GM04503 (cell line): ENCODE results near the gene TSPAN5.

Experiments
- DNase-seq: peaks from one replicate; pipeline ENCODE4 v3.0.0-alpha.2; 2012; ENCODE audit warnings: low read depth

The TSPAN5 gene

DNA sequence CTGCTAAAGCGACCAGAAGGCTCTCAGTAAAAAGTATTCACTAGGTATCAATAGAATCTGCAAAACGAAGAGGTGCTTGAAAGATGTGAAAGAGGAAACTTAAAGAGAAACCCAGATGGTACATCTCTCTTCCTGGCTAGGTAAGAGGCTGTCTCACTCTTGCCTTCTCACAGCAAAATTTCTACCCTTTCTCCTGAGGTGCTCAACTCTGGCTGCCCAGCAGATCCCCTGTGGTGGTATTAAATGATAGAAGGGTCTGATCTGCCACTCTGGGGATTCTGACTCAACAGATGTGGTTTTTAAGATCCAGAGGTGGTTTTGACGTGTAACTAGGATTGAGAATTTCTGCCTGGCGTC, 14.9 kb upstream of the TSPAN5 start:
- no peak for DNase-seq

DNA sequence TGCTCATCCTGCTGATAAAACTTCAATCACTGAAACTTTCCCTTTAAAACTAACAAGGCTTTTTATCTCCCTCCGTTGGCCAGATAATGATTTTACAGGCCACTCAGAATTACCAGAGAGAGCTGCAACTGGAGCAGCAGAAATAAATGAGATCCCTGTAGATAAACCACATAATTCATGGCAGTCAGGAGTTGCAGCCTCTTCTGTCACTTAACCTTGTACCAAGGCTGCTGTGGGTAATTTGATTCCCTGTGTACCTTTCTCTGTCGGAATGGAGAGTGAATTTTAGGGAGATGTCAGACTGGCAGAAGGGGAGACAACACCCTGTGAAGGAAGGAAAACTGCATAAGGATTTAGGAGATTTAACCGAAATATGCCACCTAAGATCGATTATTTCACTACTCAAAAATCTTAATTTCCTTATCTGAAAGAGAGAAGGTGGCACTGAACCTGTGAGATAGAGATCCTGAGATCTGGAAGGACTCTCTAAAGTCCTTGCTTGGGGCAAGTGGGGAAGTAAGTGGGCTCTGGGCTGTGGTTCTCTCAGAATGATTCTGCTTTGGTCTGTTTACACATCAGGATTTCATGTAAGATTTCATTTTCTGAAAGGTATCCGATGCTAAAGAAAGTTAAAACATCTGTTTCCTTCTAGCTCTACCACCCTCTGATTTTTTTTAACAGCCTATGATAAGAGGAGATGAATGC, 14.3 kb upstream of the TSPAN5 start:
- DNase-seq, result no peak

DNA sequence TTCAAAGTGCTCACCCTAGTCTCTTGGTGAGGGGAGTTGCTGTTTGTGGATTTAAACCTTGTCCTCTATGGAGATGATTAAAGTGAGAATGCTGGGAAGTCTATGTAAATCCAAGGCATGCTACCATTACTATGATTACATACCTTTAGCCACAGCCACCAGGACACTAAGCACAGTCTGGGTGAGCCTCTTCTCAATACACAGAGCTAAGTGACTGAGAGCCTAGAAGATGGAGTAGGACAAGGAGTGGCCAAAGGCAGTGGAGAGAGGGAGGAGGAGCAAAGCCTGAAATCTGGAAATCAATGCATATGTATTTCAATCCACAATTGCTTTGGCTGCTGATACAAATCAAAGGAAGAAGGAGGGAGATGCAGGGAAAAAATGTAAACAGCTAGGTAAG, 12.7 kb upstream of the TSPAN5 start:
- no peak for DNase-seq

DNA sequence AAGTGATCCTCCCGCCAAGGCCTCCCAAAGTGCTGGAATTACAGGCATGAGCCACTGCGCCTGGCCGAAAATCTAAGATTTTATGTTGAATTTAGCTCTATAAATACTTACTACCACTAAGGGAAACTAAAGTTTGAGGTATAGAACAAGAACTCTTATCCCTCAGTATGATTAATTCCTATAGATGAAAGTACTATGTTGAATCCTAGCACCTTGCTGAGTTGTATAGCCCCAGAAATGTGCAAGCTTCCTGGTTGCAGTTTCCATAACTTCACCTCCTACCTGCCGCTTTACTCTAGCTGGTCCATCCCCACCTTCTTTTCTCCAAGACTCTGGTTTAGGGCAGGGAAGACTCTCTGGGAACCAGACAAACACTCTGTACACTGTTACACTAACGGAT, 11.8 kb upstream of the TSPAN5 start:
- no peak for DNase-seq

DNA sequence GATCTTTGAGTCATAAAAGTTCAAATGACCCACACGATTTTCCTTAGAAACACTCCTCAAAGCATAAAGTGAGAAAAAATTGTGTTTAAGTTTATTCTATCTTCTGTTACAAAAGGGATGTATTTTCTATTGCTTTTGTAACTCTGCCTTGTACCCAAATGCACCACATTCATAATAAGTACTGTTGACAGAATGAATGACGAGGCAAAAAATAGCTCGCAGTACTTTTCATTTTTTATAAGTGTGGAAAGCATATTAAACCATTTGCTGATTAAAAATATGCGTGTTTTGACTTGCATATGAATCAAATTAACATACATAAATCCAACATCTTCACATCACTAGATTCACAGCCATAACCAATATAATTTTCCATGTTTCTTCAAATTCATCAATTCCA, 11.2 kb upstream of the TSPAN5 start:
- no peak for DNase-seq

DNA sequence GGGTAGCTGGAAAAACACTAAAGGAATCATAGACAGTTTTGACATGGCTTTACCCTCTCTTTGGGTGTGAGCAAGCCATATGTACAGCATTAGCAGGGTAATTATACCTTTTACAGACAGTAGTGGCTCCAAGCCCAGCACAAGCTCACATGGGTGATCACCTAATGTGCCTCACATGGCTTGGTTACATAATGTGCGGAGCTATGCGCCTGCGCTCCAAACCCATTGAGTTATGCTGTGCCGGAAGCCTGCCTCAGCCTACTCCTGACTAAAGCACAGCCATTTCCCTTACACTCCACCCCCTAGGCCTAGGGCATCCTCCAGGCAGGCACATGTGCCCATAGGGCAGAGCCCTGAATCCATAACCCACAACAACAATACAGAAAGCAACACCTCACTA, 6.5 kb upstream of the TSPAN5 start:
- no peak for DNase-seq

DNA sequence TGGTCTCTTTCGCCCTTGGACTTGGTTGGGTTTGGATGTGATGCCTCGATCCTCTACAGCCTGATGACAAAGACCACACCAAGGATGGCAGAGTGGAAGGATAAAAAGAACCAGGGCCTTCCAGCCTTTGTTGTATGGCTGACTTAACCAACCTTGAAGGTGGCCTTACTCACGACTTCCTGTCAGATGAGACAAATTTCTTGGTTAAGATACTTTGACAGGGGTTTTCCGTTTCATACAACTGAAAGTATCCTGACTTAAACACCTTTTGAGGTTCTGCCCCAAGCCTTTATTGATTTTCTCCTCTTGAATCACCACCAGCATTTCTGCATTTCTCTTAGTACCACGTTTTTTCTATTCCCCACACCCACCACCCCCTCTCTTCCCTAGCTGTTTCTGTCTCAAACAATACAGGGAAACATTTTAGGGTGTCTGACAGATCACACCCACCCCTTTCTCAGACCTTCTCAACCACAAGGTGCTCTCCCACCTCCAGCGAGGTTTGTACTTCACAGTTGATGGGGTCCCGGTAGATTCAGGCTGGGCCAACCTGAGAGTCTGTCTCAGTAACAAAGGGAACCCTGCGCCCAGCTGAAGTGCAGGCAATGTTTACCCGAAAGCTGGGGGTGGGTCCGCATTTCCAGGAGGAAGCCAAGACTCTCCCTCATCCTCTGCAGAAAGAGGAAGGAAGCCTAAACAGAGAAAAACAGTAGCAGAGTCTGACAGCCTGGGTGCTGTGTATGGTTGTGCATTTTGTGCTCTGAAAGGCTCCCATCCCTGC, 5.0 kb upstream of the TSPAN5 start:
- no peak for DNase-seq

DNA sequence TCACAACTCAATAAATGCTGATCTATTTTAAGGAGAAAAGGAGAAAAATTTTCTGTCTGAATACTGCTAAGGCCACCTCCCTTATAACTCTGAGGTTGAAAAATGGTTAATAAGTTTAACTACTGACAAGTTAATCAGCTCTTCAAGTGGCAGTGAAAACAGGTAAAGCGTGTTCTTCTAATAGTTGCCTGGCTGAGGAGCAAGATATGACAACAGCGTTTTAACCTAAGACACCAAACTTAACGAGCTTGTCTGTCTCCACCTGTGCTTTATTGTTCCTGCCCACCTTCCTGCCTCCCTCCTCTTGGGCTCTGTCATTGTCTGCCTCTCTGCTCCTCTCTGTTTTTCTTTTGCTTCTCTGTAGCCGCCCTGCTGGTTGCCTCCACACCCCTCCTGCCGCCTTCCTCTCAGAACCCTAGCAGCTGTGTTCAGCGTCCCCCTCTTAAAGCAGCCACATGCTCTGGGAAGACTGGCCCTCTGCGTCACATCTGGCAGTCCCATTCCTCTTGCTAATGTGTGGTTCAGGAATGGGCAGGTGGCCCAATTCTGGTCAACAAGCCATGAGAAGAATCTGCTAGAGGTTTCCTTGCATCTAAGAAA, 4.3 kb upstream of the TSPAN5 start:
- DNase-seq, result no peak

DNA sequence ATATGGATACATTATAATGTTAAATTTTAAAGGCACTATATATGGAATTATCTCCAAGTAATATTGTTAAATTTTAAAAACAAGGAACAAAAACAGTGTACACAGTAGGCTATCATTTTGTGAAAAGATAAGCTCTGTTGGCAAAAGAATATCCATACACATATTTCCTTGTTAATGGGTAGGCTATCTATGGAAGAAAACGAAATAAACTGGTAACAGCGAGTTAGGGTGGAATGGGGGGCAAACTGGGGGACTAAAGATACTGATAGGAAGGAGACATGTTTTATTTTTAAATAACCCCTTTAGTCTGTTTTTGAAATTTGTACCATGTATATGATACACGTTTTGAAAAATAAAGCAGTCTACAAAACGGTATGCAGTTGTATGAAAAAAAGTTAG, 3.6 kb upstream of the TSPAN5 start:
- DNase-seq, result no peak

DNA sequence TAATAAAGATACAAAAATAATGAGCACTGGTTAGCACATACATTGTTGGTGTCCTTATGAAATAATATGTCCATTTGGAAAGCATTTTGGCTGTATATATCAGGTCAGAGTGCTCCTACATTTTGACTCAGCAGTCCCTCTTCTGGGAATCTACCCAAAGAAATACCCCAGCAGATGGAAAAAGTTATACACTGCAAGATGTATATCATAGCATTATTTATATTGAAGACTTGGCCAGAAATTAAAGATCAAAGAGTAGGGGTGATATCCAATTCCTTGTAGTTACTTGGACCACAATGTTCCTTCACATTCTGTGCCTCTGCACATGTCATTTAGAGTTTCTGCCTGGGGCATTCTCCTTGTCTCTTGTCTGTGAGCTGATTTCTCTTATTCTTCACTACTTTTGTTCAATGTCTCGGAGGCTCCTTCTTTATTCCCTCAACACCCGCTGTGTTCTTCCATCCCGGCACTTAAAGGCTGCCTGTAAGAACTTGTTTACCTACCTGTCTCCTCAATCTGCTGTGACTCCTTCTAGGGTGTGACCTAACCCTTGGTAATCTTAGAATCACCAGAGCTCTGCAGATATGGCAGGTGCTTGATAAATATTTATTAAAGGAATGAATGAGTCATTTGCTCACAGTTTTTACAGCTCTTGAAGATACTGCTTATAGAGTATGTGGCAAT, 3.1 kb upstream of the TSPAN5 start:
- DNase-seq, result no peak

DNA sequence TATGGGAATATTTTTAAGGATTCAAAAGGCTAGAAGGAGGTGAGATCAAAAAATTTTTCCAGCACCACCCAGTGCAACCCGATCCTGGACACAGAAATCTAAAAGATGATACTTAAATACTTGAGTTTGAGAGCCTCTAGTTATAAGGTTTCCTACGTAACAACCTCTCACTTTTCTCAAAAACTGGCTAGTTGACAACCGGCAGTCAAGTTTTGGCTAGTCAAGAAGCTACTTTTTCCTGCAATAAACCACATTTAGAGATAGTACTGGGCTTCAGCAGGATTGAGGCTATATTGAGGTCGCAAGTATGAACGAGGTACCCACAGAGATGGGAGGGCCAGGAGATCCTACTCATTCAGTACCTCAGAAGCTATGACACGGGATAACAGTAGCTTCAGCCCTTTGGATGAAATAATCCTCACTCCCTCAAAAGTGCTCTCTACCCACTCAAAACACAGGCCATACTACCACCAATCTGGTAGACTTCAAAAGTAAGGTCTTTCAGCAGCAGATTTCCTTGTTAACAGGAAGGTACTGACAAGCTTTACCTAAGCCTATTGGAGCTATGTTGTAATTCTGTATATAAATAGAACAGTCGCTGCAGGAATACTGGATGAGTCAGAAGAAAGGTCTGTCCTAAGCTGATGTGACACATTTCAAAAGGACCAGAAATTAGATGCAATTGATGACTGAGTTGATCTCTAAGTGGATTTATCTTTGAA, 1.5 kb upstream of the TSPAN5 start:
- no peak for DNase-seq

DNA sequence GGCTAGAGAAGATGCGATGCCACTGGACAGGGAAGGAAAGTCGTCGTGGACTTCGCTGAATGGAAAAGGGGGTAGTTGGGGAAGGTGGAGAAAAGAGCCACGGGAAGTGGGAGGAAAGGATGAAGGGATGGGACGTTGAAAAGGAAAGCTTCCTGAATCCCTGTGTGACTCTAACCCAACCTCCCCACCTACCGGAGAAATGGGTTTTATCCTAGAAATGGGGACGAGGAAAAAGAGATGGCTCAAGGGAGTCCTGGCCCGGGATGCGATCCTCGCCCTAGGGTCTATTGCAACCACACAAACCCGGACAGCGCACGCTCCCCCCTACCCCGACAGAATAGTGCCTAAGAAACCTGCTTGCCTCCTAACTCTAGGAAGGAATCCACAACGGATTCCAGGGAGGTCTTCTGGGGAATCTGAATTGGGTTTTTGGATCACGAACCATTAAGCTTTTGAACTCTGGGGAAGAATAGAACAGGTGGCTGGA, 738 bp upstream of the TSPAN5 start:
- no peak for DNase-seq

DNA sequence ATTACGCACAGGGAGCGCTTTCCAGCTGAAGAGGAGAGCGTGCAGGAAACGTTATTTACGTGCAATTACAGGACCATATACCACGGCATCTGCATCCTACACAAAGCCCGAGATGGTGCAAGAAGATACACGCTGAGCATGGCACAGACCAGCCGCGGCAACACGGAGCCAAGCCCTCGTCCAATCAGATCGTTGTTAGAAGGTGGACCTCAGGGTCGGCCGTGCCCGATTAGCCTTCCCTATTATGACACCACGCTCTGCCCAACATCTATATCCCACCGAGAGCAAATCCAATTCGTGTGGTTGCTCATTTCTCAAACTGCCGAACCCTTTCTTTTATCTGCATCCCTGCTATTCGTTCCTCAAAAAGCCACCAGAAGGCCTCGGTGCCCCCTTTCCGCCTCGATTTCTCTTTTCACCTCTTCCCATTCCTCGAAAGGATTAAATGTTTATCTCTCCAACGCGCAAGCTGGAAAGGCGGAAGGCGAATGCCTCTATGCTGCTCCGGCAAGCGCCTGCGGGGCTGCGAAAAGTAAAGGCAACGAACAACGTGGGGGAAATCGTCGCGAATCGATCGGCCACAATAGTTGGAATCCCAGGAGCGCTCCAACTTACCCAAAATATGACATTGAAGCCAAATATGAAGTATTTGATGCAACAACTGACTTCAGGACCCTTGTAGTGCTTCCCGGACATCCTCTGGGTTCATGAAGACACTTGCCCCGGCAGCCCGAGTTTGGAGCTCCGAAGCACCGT, 702 bp downstream of the TSPAN5 start:
- DNase-seq, result no peak

DNA sequence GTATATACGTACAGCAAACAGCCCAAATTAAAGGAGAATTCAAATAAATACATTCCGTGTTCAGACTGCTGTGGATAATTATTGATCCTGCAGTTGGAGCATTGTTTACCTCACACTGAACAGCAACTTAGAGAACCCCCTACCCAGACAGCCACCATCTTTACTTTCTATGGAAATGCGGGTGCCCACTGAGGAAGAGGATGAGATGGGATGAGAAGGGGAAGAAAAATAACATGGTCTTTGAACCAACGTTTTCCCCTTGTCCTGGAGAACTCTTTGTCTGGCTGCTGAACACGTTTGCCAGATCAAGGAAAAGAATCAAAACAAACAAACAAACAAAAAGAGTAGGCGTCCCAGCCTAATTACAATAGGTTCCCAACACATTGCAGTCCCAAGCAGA, 1.5 kb downstream of the TSPAN5 start:
- no peak for DNase-seq

DNA sequence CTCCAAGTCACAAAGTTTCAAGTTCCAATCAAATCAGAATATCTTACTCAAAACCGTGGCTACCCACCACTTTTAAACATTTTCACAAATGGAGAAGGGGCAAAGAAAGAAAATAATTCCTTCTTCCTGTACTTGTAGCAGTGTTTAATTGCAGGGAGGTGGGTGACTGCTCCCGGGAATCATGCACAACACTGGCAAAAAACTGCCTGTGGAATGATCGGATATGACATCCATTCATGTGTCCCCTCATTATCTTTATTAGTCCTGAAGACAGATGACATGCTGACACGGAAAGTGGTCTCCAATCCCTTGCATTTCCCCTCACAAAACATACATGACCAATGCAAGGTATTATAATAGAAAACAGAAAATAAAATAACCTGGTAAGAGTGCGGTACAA, 2.0 kb downstream of the TSPAN5 start:
- DNase-seq, result no peak

DNA sequence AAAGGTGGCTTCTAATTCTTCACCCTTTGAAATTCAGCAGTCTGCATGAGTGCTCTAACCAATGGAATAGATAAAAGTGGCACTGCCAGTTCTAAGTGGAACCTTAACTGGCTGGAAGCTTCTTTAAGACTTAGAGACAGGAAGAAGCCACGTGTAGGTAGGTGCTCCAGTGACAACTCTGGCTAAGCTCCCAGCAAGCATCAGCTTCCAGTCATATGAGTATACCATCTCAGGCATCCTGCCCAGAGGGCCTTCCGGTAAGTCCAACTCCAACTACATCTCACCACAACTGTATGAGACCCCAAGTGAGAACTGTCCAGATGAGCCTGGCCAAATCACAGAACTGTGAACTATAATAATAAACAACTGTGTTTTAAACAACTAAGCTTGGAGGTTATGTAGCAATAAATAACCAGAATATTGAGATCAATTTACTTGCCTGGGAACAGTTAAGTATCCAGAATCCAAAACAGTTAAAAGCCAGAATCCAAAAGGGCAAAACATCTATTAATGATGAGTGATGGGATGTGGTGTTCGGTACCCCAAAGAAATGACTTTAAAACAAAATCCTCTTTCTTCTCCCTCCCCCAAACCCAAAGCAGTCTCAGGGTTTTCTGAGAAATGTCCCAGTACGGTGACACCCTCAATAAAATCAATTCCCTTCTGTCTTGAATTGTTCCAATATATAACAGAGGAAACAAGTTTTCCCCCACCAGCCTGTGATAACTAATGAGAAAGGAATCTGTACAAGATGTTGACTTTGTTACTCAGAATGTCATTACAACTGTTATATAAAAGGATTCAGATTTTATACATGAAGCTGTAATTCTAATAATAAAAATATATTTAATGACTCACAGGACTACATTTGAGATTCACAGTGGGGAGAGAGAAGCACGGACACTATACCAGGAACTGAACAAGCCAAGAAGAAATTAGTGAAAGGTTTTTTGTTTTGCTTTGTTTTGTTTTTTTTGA, 4.2 kb downstream of the TSPAN5 start:
- DNase-seq, result peak; percentile 76

DNA sequence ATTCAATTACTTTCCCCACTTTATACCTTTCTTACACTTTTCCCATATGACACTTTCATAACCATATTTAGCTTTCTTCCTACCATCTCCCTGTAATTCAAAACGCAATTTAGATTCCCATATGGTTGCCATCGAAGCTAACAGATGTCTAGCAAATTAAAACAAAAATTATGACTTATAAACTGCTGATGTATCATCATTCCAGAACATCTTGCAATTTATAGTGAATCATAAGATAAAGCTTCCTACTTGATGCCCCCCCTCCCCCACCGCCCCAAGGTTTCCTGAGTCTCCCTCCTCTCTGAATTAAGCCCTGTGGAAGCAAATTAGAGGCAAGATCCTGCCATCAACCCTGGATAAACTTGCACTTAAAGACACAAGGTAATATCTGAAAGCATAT, 5.4 kb downstream of the TSPAN5 start:
- no peak for DNase-seq

DNA sequence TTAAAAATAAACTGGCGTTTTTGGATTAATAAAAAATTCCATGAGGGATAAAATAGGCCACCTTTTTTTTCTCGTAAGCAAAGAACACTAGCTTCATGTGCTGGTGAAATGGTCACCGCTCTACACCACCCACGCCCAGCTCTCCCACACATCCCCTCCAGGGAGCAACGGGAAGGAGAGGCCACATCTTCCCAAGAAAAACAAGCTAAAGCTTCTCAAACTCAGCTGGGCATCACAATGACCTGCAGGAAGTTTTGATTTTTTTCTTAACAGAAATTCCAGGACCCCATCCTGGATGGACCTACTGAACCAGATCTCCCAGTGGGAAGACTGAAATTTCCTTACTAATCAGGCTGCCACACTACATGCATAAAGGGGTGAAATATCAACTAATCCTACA, 9.8 kb downstream of the TSPAN5 start:
- no peak for DNase-seq

DNA sequence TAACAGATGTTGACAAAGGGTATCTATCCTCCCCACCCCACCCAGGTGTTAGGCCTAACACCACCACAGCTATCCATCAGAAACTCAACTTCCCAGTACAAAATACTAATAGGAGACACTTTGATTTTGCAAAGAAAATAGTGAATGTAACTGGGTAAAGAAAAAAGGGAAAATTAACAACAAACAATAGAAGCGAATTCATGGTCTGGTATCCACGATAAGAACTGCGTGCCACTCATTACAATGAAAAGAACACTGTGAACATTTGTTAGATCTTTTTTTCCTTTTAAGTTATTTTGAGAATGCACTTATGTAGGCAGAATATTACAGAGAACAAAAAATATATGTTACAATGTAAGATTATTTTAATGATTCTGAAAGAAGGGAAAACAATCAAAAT, 12.0 kb downstream of the TSPAN5 start:
- no peak for DNase-seq

DNA sequence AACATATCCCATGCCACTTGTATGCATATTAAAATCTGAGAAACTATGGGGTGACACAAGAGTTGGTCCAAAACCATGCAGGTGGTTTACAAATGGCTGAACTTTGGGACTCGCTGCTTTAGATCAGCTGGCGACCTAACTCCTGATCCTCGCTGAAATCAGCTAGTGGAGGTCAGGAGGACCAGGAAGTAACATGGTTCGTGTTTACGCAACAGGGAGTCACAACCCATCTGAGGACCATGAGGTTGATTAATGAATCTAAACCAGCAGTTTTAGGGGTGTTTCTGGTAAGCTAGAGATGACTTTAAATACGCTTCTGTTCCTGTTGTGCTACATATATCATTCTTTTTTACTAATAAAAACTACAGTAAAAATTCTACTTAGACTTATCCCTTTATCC, 12.9 kb downstream of the TSPAN5 start:
- DNase-seq, result no peak
